Peyer's patch (tissue), 4 donors: ENCODE data around the gene IRAK1.

ENCODE experiments used
- POLR2A ChIP-seq, 2 donors: fragments of 450-650 bp; IDR thresholded peaks; one replicate each; pipeline ENCODE4 v1.5.1; 2017; ENCODE audit warnings: antibody characterized with exemption in 2 of 2, mild to moderate bottlenecking in 2 of 2, moderate library complexity in 2 of 2
- TF ChIP-seq, protein P1 (sequence below), 6 experiments: fragments of 450-650 bp in 4 of 6; fragments of 200-600 bp in 2 of 6; sonication (generic) in 1 of 6; IDR thresholded peaks; one replicate each; pipeline ENCODE4 v1.5.1; 2017 to 2019; ENCODE audit warnings: antibody characterized with exemption in 6 of 6, mild to moderate bottlenecking in 3 of 6, moderate library complexity in 1 of 6

DNA sequence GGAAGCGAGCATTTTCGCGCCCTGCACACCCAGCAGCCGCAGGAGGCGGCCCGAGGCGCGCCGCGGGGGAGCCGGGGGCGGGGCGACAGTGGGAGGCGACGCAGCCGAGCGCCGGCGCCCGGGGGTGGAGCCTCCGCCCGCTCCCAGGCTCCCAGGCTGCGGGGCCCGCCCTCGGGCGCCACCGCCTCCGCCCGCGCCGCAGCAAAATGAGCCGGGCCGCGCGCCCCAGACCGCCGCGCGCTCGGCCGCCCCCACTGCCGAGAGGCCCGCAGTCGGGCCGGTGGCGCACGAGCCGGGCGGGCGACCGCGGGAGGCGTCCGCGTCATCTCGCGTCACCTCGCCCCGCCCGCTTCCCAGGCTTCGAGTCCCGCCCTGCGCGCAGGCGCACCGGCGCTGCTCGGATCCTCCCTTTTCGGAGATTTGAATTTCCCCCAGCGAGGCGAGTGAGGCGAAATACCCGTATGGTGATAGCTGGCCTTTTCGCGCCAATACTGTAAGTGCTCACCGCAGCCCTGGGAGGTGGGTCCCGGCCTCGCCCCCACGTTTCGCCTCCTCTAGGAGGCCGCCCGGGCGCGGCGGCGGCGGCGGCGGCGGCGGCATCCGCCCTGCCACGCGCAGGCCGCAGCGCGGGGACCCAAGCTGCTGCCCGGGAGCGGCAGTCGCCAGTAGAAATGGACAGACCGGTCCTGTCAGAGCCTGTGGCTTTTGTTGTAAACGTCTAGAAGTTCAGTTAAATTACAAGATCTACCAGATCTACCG, 47.2 kb downstream of the IRAK1 start, which contains the start of gene TMEM187:
- TF ChIP-seq, protein P1, sequence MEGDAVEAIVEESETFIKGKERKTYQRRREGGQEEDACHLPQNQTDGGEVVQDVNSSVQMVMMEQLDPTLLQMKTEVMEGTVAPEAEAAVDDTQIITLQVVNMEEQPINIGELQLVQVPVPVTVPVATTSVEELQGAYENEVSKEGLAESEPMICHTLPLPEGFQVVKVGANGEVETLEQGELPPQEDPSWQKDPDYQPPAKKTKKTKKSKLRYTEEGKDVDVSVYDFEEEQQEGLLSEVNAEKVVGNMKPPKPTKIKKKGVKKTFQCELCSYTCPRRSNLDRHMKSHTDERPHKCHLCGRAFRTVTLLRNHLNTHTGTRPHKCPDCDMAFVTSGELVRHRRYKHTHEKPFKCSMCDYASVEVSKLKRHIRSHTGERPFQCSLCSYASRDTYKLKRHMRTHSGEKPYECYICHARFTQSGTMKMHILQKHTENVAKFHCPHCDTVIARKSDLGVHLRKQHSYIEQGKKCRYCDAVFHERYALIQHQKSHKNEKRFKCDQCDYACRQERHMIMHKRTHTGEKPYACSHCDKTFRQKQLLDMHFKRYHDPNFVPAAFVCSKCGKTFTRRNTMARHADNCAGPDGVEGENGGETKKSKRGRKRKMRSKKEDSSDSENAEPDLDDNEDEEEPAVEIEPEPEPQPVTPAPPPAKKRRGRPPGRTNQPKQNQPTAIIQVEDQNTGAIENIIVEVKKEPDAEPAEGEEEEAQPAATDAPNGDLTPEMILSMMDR (IDR thresholded peaks at IDR 0.05): no peak
- peak; percentile 47 to 54 for TF ChIP-seq POLR2A (IDR thresholded peaks at IDR 0.05)
